IMR-90 (cell line): ENCODE measurements around the gene PGBD5. TPM values are rescaled to one million over a fixed set of nuclear protein-coding genes. Genes with fewer than 3 reads are reported as not detected.

Source experiments
- ATAC-seq: fragments of 200-7000 bp; cut with Tn5 transposase; 2 replicates; pipeline ENCODE4 v1.9.1; 2020; ENCODE audit warnings: low read depth, mild to moderate bottlenecking, moderate library complexity
- BruUV-seq: library from RNA; stranded (reverse); fragments of 400-500 nt; replicated peaks from 2 replicates; lab custom pipeline; 2021; lab: Mats Ljungman, UMichigan
- CTCF ChIA-PET: fragments of 300-600 bp; formaldehyde crosslinking; extraction: SDS; loops from one replicate; lab custom pipeline; 2021; ENCODE audit warnings: antibody characterized with exemption; lab: Yijun Ruan, JAX
- POLR2A ChIA-PET: fragments of 300-600 bp; sonication (Branson Sonifier 250); formaldehyde crosslinking; loops from one replicate; lab custom pipeline; 2022; ENCODE audit warnings: antibody characterized with exemption; ENCODE audit not compliant: unreplicated experiment; lab: Charles Lee
- DNase-seq: peaks from one replicate; pipeline ENCODE4 v3.0.0; 2013
- H2AFZ ChIP-seq: replicated peaks from 2 replicates; pipeline ENCODE3; 2013; ENCODE audit warnings: low read length, mild to moderate bottlenecking; ENCODE audit not compliant: poor library complexity
- H2AK5ac ChIP-seq: 2 replicates; pipeline ENCODE4 v1.6.1; 2013; ENCODE audit warnings: low read depth, low read length, inconsistent platforms
- H2AK9ac ChIP-seq: replicated peaks from 2 replicates; pipeline ENCODE3; 2013; ENCODE audit warnings: mild to moderate bottlenecking, low read depth, low read length, moderate library complexity; ENCODE audit not compliant: poor library complexity
- H2BK120ac ChIP-seq: 2 replicates; pipeline ENCODE4 v1.6.1; 2013; ENCODE audit warnings: low read depth, low read length, inconsistent platforms
- H2BK15ac ChIP-seq: 3 replicates; pipeline ENCODE4 v1.6.1; 2013; ENCODE audit warnings: low read depth, low read length, inconsistent platforms
- H2BK20ac ChIP-seq: 2 replicates; pipeline ENCODE4 v1.6.1; 2013; ENCODE audit warnings: low read depth, mild to moderate bottlenecking, inconsistent platforms, low read length, moderate library complexity
- H2BK5ac ChIP-seq: 2 replicates; pipeline ENCODE4 v1.6.1; 2013; ENCODE audit warnings: mild to moderate bottlenecking, low read depth, low read length, inconsistent platforms; ENCODE audit not compliant: poor library complexity, severe bottlenecking
- H3K14ac ChIP-seq: replicated peaks from 2 replicates; pipeline ENCODE4 v1.6.1; 2013; ENCODE audit warnings: low read depth, low read length, inconsistent platforms
- H3K18ac ChIP-seq: 2 replicates; pipeline ENCODE4 v1.6.1; 2013; ENCODE audit warnings: low read depth, low read length, control low read depth
- H3K23ac ChIP-seq: 2 replicates; pipeline ENCODE4 v1.6.1; 2013; ENCODE audit warnings: low read depth, low read length, inconsistent platforms
- H3K27ac ChIP-seq: 2 replicates; pipeline ENCODE4 v1.5.1; 2013; ENCODE audit warnings: mild to moderate bottlenecking, control low read depth, low read length; ENCODE audit not compliant: insufficient read depth
- H3K27me3 ChIP-seq: 2 replicates; pipeline ENCODE4 v1.6.1; 2013; ENCODE audit warnings: low read length; ENCODE audit not compliant: control insufficient read depth, insufficient read depth
- H3K36me3 ChIP-seq: 2 replicates; pipeline ENCODE4 v1.6.1; 2013; ENCODE audit warnings: low read length, mixed read lengths; ENCODE audit not compliant: control insufficient read depth, insufficient read depth
- H3K4ac ChIP-seq: 2 replicates; pipeline ENCODE4 v1.6.1; 2013; ENCODE audit warnings: low read depth, low read length, inconsistent platforms
- H3K4me1 ChIP-seq: 2 replicates; pipeline ENCODE4 v1.6.1; 2013; ENCODE audit warnings: low read length, mixed read lengths; ENCODE audit not compliant: control insufficient read depth, insufficient read depth
- H3K4me2 ChIP-seq: 2 replicates; pipeline ENCODE4 v1.6.1; 2013; ENCODE audit warnings: low read depth, mild to moderate bottlenecking, control low read depth, low read length, moderate library complexity
- H3K4me3 ChIP-seq: 2 replicates; pipeline ENCODE4 v1.5.1; 2013; ENCODE audit warnings: low read depth, mild to moderate bottlenecking, control low read depth, low read length, moderate library complexity; ENCODE audit not compliant: insufficient read depth
- H3K56ac ChIP-seq: 2 replicates; pipeline ENCODE4 v1.6.1; 2013; ENCODE audit warnings: low read length, inconsistent platforms; ENCODE audit not compliant: insufficient read depth; ENCODE audit errors: extremely low read depth
- H3K79me1 ChIP-seq, 2 experiments: 2 replicates each; pipeline ENCODE4 v1.6.1; 2013; ENCODE audit warnings: low read length in 2 of 2, inconsistent platforms in 1 of 2, low read depth in 1 of 2
- H3K9ac ChIP-seq: 2 replicates; pipeline ENCODE4 v1.6.1; 2013; ENCODE audit warnings: low read depth, low read length, control low read depth
- H3K9me1 ChIP-seq: 2 replicates; pipeline ENCODE4 v1.6.1; 2013; ENCODE audit warnings: low read length, inconsistent platforms; ENCODE audit not compliant: insufficient read depth
- H3K9me3 ChIP-seq: 2 replicates; pipeline ENCODE4 v1.6.1; 2013; ENCODE audit warnings: low read length; ENCODE audit not compliant: control insufficient read depth, insufficient read depth
- H4K20me1 ChIP-seq: 2 replicates; pipeline ENCODE4 v1.6.1; 2013; ENCODE audit warnings: low read length, inconsistent platforms; ENCODE audit not compliant: insufficient read depth
- H4K5ac ChIP-seq: 2 replicates; pipeline ENCODE4 v1.6.1; 2013; ENCODE audit warnings: mild to moderate bottlenecking, low read depth, low read length, control low read depth
- H4K8ac ChIP-seq, 2 experiments: 2 replicates each; pipeline ENCODE4 v1.6.1; 2013; ENCODE audit warnings: low read depth in 2 of 2, low read length in 2 of 2, control low read depth in 1 of 2, inconsistent platforms in 1 of 2
- H4K91ac ChIP-seq: 2 replicates; pipeline ENCODE4 v1.6.1; 2013; ENCODE audit warnings: low read depth, low read length, inconsistent platforms; ENCODE audit not compliant: insufficient read depth
- BHLHE40 ChIP-seq: fragments of 150-350 bp; IDR thresholded peaks from 2 replicates; pipeline ENCODE4 v1.6.1; 2016; ENCODE audit warnings: mild to moderate bottlenecking, low read depth, low read length
- CEBPB ChIP-seq: IDR thresholded peaks from 2 replicates; pipeline ENCODE4 v1.6.1; 2012; ENCODE audit warnings: low read depth, low read length, improper control_type of control experiment
- MAFK ChIP-seq: IDR thresholded peaks from 2 replicates; pipeline ENCODE4 v1.6.1; 2012; ENCODE audit warnings: low read depth, low read length, improper control_type of control experiment
- MXI1 ChIP-seq: IDR thresholded peaks from 2 replicates; pipeline ENCODE4 v1.6.1; 2012; ENCODE audit warnings: low read depth, mild to moderate bottlenecking, low read length, moderate library complexity, borderline replicate concordance
- NFE2L2 ChIP-seq: fragments of 150-350 bp; IDR thresholded peaks from 2 replicates; pipeline ENCODE4 v1.6.1; 2016; ENCODE audit warnings: low read depth, mild to moderate bottlenecking, low read length
- POLR2A ChIP-seq: IDR thresholded peaks from 2 replicates; pipeline ENCODE4 v1.6.1; 2012; ENCODE audit warnings: mild to moderate bottlenecking, low read depth, low read length
- RCOR1 ChIP-seq: IDR thresholded peaks from 2 replicates; pipeline ENCODE4 v1.6.1; 2012; ENCODE audit warnings: mild to moderate bottlenecking, low read length, improper control_type of control experiment; ENCODE audit not compliant: insufficient replicate concordance
- RFX5 ChIP-seq: IDR thresholded peaks from 2 replicates; pipeline ENCODE4 v1.8.0; 2012; ENCODE audit warnings: low read depth, mild to moderate bottlenecking, low read length, moderate library complexity
- SMC3 ChIP-seq: fragments of 150-350 bp; IDR thresholded peaks from 2 replicates; pipeline ENCODE4 v1.6.1; 2016; ENCODE audit warnings: low read depth, mild to moderate bottlenecking, antibody characterized with exemption, low read length, moderate library complexity
- WGBS, 2 experiments: methylation state at CpG; one replicate each; pipeline versions ENCODE4 v1.1.5 to v1.1.7; 2013; ENCODE audit warnings: missing lambda C conversion rate in 2 of 2; ENCODE audit not compliant: insufficient read length in 1 of 2; ENCODE audit errors: extremely low coverage in 2 of 2; 5-methylcytosine and 5-hydroxymethylcytosine counted together
- dilution Hi-C: fragments of 300-500 bp; cut with HindIII; formaldehyde crosslinking; loops from one replicate; pipeline ENCODE4 v1.14.3; 2018; ENCODE audit warnings: low sequenced_read_pairs; ENCODE audit not compliant: unreplicated experiment
- in situ Hi-C: fragments of 300-500 bp; cut with MboI; formaldehyde crosslinking; loops from 3 replicates; pipeline ENCODE4 v1.14.3; 2019; ENCODE audit warnings: low sequenced_read_pairs, inconsistent platforms, mixed read lengths
- intact Hi-C: fragments of 100-400 bp; cut with micrococcal nuclease; formaldehyde crosslinking; loops from 2 replicates; pipeline ENCODE4 v1.10.0; 2022
- polyA plus RNA-seq, 3 experiments: library from polyadenylated mRNA; depleted of rRNA; stranded (reverse); fragments of >200 nt; gene quantifications; 2 replicates each; pipeline ENCODE4 v1.2.3, GENCODE V29; 2012; ENCODE audit warnings: low replicate concordance in 1 of 3
- total RNA-seq: library from RNA; depleted of rRNA; stranded (reverse); fragments of >200 nt; gene quantifications from 2 replicates; pipeline ENCODE4 v1.2.3, GENCODE V29; 2012
- TF ChIP-seq, protein P1 (sequence below): conservative IDR thresholded peaks from 2 replicates; pipeline ENCODE4 v1.5.1; 2012; ENCODE audit warnings: mild to moderate bottlenecking, low read depth, low read length, improper control_type of control experiment
- TF ChIP-seq, protein P2 (sequence below): fragments of 150-350 bp; IDR thresholded peaks from 2 replicates; pipeline ENCODE4 v1.6.1; 2016; ENCODE audit warnings: low read depth, mild to moderate bottlenecking, low read length, moderate library complexity, borderline replicate concordance

Gene PGBD5
- total and polyA plus RNA-seq, 2 of the 4 experiments (the other 2 are of a cell fraction) = 0.18 to 0.36 TPM

DNA sequence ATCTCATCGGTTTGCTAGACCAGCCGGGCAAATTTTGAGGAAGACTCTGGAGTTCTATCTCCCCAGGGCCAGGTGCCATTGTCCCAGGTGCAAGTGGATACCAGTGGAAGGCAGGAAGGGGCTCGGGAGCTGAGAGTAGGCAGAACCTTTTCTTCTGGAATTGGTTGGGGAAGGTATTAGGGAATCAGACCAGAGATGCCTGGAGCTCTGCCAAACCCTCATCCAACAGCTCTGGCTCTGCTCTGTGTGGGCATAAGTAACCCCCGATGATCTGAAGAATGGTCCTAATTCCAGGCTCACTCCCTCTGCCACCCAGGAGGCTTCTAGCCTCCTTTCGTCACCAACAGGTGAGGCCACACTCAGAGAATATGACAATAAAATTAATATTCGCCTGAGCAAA, 69.9 kb downstream of the PGBD5 start:
- Histone ChIP-seq H3K27me3 (no peaks in the 10 kb centered on the region), H3K79me1 (no peaks in the 10 kb centered on the region), H4K20me1 (no peaks in the 10 kb centered on the region), H2BK5ac (no peak overlapping the region), H3K18ac (no peak overlapping the region), H3K4ac (no peak overlapping the region), H3K9me3 (no peaks in the 10 kb centered on the region), H4K5ac (no peak overlapping the region), H4K91ac (no peak overlapping the region), H4K8ac (no peak overlapping the region), H2AFZ (no peak overlapping the region), H2BK15ac (no peak overlapping the region), H3K9ac (no peak overlapping the region), H3K4me3 (no peak overlapping the region), H2BK120ac (no peak overlapping the region), H3K14ac (no peak overlapping the region), H2AK9ac (no peak overlapping the region), H3K4me2 (no peak overlapping the region), H3K56ac (no peak overlapping the region), H3K36me3 (no peaks in the 10 kb centered on the region), H3K9me1 (no peaks in the 10 kb centered on the region), H3K4me1 (peaks cover 5% of the 10 kb centered on the region; the same call in 1 of the 2 replicates), H2AK5ac (no peak overlapping the region), H3K23ac (no peak overlapping the region), H3K27ac (no peak overlapping the region), H2BK20ac (no peak overlapping the region)
- ATAC-seq = no peak
- WGBS, 2 experiments = 83% methylated on average over 2 of the region's 6 CpGs; no CpG with 5 or more reads in 1 of the 2 experiments
- ChIA-PET POLR2A (no interaction called here), CTCF (no interaction called here)
- in situ Hi-C loops = no loop called here
- no peak for DNase-seq
- intact Hi-C loops = no loop called here
- dilution Hi-C loops = no loop called here
- no TSS peak for BruUV-seq
- TF ChIP-seq CEBPB (no peak), POLR2A (no peak), MAFK (no peak), RCOR1 (no peak), SMC3 (no peak), BHLHE40 (no peak), RFX5 (no peak), NFE2L2 (no peak), MXI1 (no peak)
- TF ChIP-seq, protein P1, sequence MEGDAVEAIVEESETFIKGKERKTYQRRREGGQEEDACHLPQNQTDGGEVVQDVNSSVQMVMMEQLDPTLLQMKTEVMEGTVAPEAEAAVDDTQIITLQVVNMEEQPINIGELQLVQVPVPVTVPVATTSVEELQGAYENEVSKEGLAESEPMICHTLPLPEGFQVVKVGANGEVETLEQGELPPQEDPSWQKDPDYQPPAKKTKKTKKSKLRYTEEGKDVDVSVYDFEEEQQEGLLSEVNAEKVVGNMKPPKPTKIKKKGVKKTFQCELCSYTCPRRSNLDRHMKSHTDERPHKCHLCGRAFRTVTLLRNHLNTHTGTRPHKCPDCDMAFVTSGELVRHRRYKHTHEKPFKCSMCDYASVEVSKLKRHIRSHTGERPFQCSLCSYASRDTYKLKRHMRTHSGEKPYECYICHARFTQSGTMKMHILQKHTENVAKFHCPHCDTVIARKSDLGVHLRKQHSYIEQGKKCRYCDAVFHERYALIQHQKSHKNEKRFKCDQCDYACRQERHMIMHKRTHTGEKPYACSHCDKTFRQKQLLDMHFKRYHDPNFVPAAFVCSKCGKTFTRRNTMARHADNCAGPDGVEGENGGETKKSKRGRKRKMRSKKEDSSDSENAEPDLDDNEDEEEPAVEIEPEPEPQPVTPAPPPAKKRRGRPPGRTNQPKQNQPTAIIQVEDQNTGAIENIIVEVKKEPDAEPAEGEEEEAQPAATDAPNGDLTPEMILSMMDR = no peak
- TF ChIP-seq, protein P2, sequence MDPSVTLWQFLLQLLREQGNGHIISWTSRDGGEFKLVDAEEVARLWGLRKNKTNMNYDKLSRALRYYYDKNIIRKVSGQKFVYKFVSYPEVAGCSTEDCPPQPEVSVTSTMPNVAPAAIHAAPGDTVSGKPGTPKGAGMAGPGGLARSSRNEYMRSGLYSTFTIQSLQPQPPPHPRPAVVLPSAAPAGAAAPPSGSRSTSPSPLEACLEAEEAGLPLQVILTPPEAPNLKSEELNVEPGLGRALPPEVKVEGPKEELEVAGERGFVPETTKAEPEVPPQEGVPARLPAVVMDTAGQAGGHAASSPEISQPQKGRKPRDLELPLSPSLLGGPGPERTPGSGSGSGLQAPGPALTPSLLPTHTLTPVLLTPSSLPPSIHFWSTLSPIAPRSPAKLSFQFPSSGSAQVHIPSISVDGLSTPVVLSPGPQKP = no peak
